Globus pallidus (tissue), 1 donor: ENCODE measurements around the gene MRPL37.
"Not testable (repeated sequence)": the region's sequence is repeated elsewhere in the genome, so short reads cannot be mapped to it uniquely, and the experiment has no call there.

Source experiments
- DNase-seq: peaks from one replicate; pipeline ENCODE4 v3.0.0-alpha.2; 2015; ENCODE audit warnings: low spot score

Gene MRPL37

GRCh38 chr1:54199765-54200518 lies at the start of gene MRPL37, which contains the start of gene CYB5RL:
TSS of gene MRPL37 (plus strand) at chr1:54200167. CDS start at chr1:54200244, 77 bp downstream.
TSS of gene CYB5RL (minus strand) at chr1:54200030. CDS start at chr1:54195616, 4,414 bp downstream.
- DNase-seq: peak; percentile 89

DNA sequence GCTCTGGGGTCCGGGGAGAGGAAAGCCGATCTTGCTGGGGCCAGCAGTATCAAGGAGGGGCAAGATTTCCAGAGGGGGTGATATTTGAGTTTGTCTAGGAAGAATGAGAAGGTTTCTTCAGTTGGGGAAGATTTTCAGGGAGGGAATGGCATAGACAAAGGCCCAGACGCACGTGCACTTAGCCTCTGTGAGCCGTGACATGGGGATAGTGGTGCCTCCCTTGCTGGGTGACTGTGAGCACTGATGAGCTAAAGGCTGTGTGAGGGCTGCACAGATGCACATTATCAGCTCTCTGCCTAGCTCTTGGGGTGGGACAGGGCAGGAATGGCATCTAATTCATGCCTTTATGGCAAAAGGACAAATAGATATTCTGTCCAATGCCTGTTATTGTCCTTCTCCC lies 49.0 kb upstream of the MRPL37 start:
- DNase-seq: no peak

GRCh38 chr1:54152696-54153095 lies 47.3 kb upstream of the MRPL37 start, which contains the start of gene CDCP2:
TSS of gene CDCP2 (minus strand) at chr1:54153000. CDS start at chr1:54152922, 78 bp downstream.
- no peak for DNase-seq

GRCh38 chr1:54153535-54154439 lies 46.2 kb upstream of the MRPL37 start:
- no peak for DNase-seq

DNA sequence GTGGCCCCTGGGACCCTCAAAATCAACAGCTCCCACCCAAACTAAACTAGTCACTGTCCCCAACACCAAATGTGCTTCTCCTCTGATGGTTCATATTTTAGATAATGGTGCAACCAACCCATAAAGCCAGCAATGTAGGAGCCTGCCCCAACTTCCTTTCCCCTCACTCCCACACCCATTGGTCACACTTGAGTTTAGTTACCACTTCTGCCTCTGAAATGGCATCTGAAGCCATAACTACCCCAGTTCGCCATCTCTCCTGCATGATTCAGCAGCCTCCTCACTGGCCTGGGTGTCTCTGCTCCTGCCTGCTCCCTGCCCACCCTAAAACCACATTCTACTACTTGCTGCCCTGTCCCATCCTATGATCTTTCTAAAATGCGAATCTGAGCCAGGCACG lies 43.8 kb upstream of the MRPL37 start:
- DNase-seq: no peak

- no peak for DNase-seq
Measured at GRCh38 chr1:54156986-54157385, 43.0 kb upstream of the MRPL37 start.

DNA sequence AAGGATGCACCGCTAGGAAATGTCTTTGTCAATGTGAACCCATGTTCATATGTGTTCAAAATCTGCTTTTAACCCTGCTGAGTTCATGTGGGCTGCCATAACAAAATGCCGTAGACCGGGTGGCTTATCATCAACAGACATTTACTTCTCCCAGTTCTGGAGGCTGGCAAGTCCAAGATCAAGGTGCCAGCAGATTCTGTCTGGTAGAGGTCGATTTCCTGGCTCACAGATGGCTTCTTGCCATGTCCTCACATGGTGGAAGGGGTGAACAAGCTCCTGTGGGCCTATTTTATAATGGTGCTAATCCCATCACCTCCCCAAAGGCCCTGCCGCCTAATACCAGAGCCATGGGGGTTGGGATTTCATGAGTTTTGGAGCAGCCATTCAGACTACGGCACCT lies 42.6 kb upstream of the MRPL37 start:
- no peak for DNase-seq

DNA sequence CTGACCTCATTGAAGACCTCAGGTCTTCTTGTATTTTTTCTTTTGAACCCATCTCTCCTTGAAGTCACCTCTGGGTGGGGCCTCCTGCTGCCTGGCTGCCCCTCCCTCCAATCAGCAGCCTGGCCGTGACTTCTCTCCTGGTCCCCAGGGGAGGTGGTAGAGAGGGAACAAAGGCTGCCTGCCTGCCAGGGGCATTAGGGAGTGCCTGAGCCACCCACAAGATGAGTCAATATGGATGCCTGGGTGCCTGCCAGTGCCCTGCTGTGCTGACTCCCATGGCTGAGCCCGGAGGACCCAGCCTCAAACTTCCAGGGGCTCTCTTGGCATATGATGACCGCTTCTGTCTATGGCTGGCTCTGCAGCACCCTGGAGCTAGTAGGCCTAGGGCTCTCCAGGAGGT lies 41.9 kb upstream of the MRPL37 start:
- no peak for DNase-seq

GRCh38 chr1:54159733-54160316 lies 40.1 kb upstream of the MRPL37 start:
- no peak for DNase-seq

DNA sequence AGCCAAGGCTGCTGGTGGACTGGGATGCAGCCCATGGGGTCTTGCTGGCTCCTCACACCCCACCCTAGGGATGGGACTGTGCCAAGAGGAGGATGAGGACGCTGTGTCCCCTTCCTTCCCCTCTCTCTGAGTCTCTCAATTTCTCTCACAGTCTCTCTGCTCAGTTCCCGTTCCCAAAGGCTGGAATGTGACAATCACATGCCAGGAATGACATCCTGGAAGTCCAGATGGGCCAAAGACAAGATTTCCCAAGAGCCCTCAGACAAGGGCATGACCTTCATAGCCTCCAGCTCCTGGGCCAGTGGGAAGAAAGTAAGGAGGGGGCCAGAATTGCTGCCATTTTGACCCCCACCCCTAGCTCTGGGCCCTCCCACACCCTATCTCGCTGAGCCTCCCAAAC lies 39.6 kb upstream of the MRPL37 start:
- DNase-seq: no peak

DNA sequence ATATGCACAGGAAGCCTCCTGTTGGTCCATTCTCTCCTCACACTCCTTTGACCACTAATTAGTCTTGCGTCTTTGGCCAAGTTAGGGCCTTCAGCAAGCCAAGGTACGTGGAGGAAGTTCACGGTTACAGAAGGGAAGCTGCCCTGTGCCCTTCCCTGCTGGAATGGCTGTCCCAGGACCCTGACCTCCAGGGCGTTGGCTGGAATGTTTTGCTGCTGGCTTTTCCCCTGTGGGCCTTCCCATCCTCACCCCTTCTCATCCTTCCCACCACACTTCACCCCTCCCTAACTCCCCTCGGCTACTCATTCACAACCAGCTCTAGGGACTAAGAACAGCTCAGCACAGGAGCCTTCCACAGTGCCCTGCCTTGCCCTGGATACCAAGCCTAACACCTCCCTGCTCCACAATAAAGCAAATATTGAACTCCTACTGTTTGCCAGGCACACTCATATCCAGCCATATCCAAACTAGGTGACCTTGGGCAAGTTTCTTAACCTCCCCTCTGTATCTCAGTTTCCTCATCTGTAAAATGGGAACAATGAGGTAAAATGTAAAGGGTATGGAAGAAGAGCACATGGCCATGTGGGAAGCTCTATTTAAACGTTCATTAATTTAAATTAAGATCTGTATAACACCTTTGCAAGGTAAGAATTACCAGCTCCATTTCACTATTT lies 38.3 kb upstream of the MRPL37 start:
- no peak for DNase-seq

GRCh38 chr1:54163051-54163450 lies 36.9 kb upstream of the MRPL37 start:
- DNase-seq: no peak

DNA sequence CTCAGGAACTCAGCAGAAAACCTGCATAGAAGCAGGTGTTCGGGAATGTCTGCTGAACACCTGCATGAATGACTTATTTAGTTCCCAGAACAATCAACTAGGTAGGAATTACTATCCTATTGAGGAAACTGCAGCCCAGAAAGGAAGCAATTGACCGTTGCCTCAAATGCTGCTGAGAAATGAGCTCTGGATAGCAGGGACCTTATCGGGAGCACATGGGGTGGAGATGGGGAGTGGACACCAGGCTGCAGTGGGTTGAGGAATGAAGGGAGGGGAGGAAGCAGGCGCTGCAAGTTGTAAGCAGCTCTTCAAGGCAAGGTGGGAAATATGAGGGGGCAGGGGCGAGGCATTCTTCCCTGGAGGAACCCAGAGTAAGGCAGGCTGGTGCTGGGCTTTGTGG lies 36.4 kb upstream of the MRPL37 start:
- no peak for DNase-seq

GRCh38 chr1:54165146-54165545 lies 34.8 kb upstream of the MRPL37 start:
- no peak for DNase-seq

- DNase-seq: not testable (repeated sequence)
Measured at GRCh38 chr1:54166357-54166756, 33.6 kb upstream of the MRPL37 start.

DNA sequence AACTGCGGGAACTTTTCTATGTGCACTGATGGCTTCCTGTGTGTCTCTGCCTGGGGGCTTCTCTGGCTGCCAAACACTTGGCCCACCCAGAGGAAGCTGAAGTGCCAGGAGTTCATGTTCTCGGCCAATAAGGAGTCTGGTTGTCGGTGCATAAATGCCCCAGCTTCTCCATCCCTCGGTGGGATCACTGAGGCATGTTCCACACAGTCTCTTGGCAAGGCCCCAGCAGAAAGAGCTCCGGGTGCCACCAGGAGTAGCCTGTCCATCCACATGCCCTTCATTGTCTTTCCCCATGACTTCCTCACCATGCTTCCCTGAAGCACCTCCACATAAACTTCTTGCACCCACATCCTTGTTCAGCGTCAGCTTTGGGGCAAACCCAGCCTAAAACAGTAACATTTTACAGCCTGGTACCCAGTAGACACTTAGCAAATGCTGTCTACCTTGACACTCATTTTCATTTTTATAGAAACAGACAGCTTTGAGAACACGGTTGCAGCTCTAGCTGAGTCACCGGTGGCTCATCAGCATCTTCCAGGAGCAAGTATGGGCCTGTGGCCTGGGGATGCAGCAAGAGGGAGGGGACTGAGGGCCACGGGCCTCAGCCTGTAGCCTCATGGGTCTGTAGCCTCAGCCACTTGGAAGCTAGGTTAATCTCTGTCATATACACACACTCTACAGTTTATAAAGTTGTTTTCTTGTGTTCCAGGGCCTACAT lies 32.4 kb upstream of the MRPL37 start:
- DNase-seq: no peak

- no peak for DNase-seq
Measured at GRCh38 chr1:54168206-54168965, 31.6 kb upstream of the MRPL37 start.

DNA sequence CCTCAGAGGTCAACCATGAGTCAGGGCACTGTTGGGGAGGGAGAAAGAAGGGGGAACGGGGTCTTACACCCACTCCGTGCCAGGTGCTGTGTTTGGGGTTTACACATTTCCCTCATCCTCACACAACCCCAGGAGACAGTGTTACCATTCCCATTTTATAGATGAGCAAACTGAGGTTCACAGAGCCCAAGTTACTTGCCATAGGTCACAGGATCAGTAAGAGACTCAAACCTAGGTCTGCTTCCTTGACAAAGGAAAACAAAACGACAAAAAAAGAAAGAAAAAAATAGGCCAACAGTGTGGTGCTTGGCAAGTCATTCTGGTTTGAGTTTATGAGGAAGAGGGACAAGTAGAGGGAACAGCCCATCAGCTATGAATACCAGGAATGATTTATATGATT lies 30.9 kb upstream of the MRPL37 start:
- no peak for DNase-seq

DNA sequence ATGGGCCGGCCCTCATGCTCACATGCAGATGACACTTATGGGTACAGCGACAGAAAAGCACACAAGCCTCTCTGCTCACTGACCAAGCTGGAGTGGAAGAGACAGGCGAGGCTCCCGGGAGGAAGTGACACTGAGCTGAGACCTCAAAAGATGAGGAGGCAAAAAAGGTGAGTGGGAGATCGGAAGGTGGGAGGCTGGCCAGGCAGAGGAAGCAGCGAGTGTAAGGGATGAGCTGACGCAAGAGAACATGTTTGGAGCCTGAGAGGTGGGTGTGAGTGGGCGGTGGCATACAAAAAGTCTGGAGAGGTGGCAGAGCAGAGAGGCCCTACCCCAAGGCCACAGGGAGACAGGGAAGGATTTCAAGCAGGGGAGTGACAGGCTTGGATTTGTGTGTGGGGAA lies 29.0 kb upstream of the MRPL37 start:
- DNase-seq: no peak

DNA sequence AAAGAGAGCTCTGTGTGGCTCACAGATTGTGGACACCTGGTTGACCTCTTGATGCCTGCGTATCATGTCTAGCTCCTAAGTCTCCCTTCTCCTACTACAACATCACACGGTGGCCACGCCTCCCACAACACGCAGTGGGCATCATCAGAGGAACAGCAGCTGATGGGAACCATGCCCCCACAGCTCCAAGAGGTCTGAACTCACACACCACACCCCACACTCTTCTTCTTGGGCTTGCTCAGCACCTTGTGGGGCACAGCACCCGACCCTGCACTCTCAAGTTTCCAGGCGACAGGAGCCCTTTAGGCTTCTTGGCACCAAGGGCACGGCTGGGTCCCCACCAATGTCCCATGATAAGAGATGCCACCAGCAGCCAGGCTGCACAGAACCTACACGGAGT lies 28.4 kb upstream of the MRPL37 start:
- DNase-seq: no peak
